ENCODE measurements around the gene RXFP4. TPM values are rescaled to one million over a fixed set of nuclear protein-coding genes. Genes with fewer than 3 reads are reported as not detected.

Gene RXFP4
- total and polyA plus RNA-seq, 10 donors: 0.06 to 0.88 TPM; not detected in 8

- Histone ChIP-seq H3K27me3 (replicated peaks in 1 of 7) (no peaks in the 10 kb centered on the region), H3K36me3 (peaks cover 0 to 42% (median 1%) of the 10 kb centered on the region in 6 donors), H3K9me3 (no peaks in the 10 kb centered on the region), H3K4me3 (peak overlapping the region in 7 of 8 donors; percentile 75 to 98 (median 90)), H3K27ac (peak overlapping the region; percentile 48 to 99 (median 98)), H3K4me1 (peaks cover 67 to 92% (median 82%) of the 10 kb centered on the region in 6 donors)
- WGBS, 5 donors: 30 to 43% (median 38%) methylated on average over 12 to 13 of the region's 13 CpGs
- no peak for DNase-seq
- intact Hi-C loops (cut with DNase I; ENCODE audit: low total_unique reads): no loop called here
- TF ChIP-seq POLR2AphosphoS5 (IDR thresholded peaks at IDR 0.05) (peak in 1 of 3 donors; percentile 31), POLR2A (IDR thresholded peaks at IDR 0.05) (no peak), CTCF (IDR thresholded peaks at IDR 0.05 in 8 of 11, conservative IDR thresholded peaks at IDR 0.05 in 3 of 11) (no peak)
These were observed 33.0 kb downstream of the RXFP4 start for GRCh38 chr1:155974208-155975115.

- 7 to 16% (median 12%) methylated on average over 4 of the region's 4 CpGs for WGBS, 5 donors
- Histone ChIP-seq H3K4me1 (peaks cover 67 to 92% (median 82%) of the 10 kb centered on the region in 6 donors), H3K36me3 (peaks cover 0 to 32% (median 0%) of the 10 kb centered on the region in 6 donors)
These were observed 34.1 kb downstream of the RXFP4 start for GRCh38 chr1:155975375-155976061.

GRCh38 chr1:155976062-155976912 lies 34.8 kb downstream of the RXFP4 start:
- intact Hi-C loops (cut with DNase I; ENCODE audit: low total_unique reads): no loop called here
- TF ChIP-seq POLR2AphosphoS5 (IDR thresholded peaks at IDR 0.05) (peak in 2 of 3 donors; percentile 36), CTCF (IDR thresholded peaks at IDR 0.05 in 8 of 11, conservative IDR thresholded peaks at IDR 0.05 in 3 of 11) (no peak)
- H3K4me1 ChIP-seq: peaks cover 67 to 92% (median 82%) of the 10 kb centered on the region in 6 donors
- peaks cover 0 to 32% (median 0%) of the 10 kb centered on the region in 6 donors for H3K36me3 ChIP-seq
- no peaks in the 10 kb centered on the region for H3K27me3 ChIP-seq (replicated peaks in 1 of 7)
- H3K27ac ChIP-seq: peak overlapping the region; percentile 95 to 99 (median 98)
- peak overlapping the region; percentile 75 to 98 (median 90) for H3K4me3 ChIP-seq
- H3K9me3 ChIP-seq: no peaks in the 10 kb centered on the region
- peak; percentile 85 for DNase-seq
- WGBS, 5 donors: 0 to 2% (median 1%) methylated on average over 14 of the region's 14 CpGs

More at GRCh38 chr1:155975375-155976061, 34.1 kb downstream of the RXFP4 start:
- no peak for DNase-seq
- intact Hi-C loops (cut with DNase I; ENCODE audit: low total_unique reads): no loop called here
- Histone ChIP-seq H3K9me3 (no peaks in the 10 kb centered on the region), H3K27me3 (replicated peaks in 1 of 7) (no peaks in the 10 kb centered on the region), H3K27ac (peak overlapping the region; percentile 48 to 99 (median 98)), H3K4me3 (peak overlapping the region; percentile 75 to 98 (median 90))
- TF ChIP-seq POLR2AphosphoS5 (IDR thresholded peaks at IDR 0.05) (no peak), POLR2A (IDR thresholded peaks at IDR 0.05) (no peak), CTCF (IDR thresholded peaks at IDR 0.05 in 8 of 11, conservative IDR thresholded peaks at IDR 0.05 in 3 of 11) (no peak)
